Mesenchymal stem cell (in vitro differentiated cells and primary cell): Measurements from ENCODE around the gene SPDYE4.

ENCODE experiments used
- DNase-seq: peaks from one replicate; pipeline ENCODE4 v3.0.0-alpha.2; 2013
- H2AFZ ChIP-seq: one replicate; pipeline ENCODE4 v1.6.1; 2013; ENCODE audit warnings: low read depth, mild to moderate bottlenecking, control low read depth, inconsistent platforms, low read length, moderate library complexity
- H2AK5ac ChIP-seq: 2 replicates; pipeline ENCODE4 v1.6.1; 2013; ENCODE audit warnings: low read length, moderate library complexity, mild to moderate bottlenecking, inconsistent platforms; ENCODE audit not compliant: severe bottlenecking
- H2BK120ac ChIP-seq: one replicate; pipeline ENCODE4 v1.6.1; 2013; ENCODE audit warnings: low read depth, mild to moderate bottlenecking, inconsistent platforms, low read length, moderate library complexity
- H2BK12ac ChIP-seq, 2 experiments: one replicate each; pipeline ENCODE4 v1.6.1; 2013; ENCODE audit warnings: inconsistent platforms in 2 of 2, low read length in 2 of 2, mild to moderate bottlenecking in 2 of 2, moderate library complexity in 2 of 2, control low read depth in 1 of 2
- H2BK15ac ChIP-seq: one replicate; pipeline ENCODE4 v1.6.1; 2013; ENCODE audit warnings: mild to moderate bottlenecking, low read depth, inconsistent platforms; ENCODE audit not compliant: poor library complexity, severe bottlenecking
- H2BK5ac ChIP-seq: 2 replicates; pipeline ENCODE4 v1.6.1; 2013; ENCODE audit warnings: low read depth, mild to moderate bottlenecking, low read length, control low read depth, inconsistent platforms; ENCODE audit not compliant: poor library complexity, severe bottlenecking
- H3K14ac ChIP-seq, 2 experiments: one replicate each; pipeline ENCODE4 v1.6.1; 2013; ENCODE audit warnings: inconsistent platforms in 2 of 2, low read length in 2 of 2, control low read depth in 1 of 2, mild to moderate bottlenecking in 1 of 2, moderate library complexity in 1 of 2
- H3K18ac ChIP-seq, 2 experiments: one replicate each; pipeline ENCODE4 v1.6.1; 2013; ENCODE audit warnings: inconsistent platforms in 2 of 2, low read length in 2 of 2, control low read depth in 1 of 2, low read depth in 1 of 2, mild to moderate bottlenecking in 1 of 2
- H3K23ac ChIP-seq, 2 experiments: one replicate each; pipeline ENCODE4 v1.6.1; 2013; ENCODE audit warnings: inconsistent platforms in 2 of 2, low read length in 2 of 2, mild to moderate bottlenecking in 2 of 2, moderate library complexity in 2 of 2, control low read depth in 1 of 2
- H3K27ac ChIP-seq: 2 replicates; pipeline ENCODE4 v1.5.1; 2013; ENCODE audit warnings: mild to moderate bottlenecking, moderate library complexity, low read length, control low read depth, inconsistent platforms; ENCODE audit not compliant: poor library complexity, severe bottlenecking
- H3K27me3 ChIP-seq, 2 experiments: 2 replicates each; pipeline versions ENCODE4 v1.6.1 to v1.7.0; 2013; ENCODE audit warnings: low read length in 2 of 2, mild to moderate bottlenecking in 2 of 2, moderate library complexity in 2 of 2, control low read depth in 1 of 2, inconsistent platforms in 1 of 2; ENCODE audit not compliant: control insufficient read depth in 1 of 2, insufficient read depth in 1 of 2
- H3K36me3 ChIP-seq, 2 experiments: 2 replicates each; pipeline versions ENCODE4 v1.6.1 to v1.7.0; 2013; ENCODE audit warnings: low read length in 2 of 2, control low read depth in 1 of 2, inconsistent platforms in 1 of 2, low read depth in 1 of 2, mild to moderate bottlenecking in 1 of 2; ENCODE audit not compliant: insufficient read depth in 2 of 2, control insufficient read depth in 1 of 2
- H3K4ac ChIP-seq, 2 experiments: one replicate each; pipeline ENCODE4 v1.6.1; 2013; ENCODE audit warnings: inconsistent platforms in 2 of 2, low read length in 2 of 2, mild to moderate bottlenecking in 2 of 2, moderate library complexity in 2 of 2, control low read depth in 1 of 2, low read depth in 1 of 2
- H3K4me1 ChIP-seq: 2 replicates; pipeline ENCODE4 v1.6.1; 2013; ENCODE audit warnings: low read depth, low read length, control low read depth; ENCODE audit not compliant: control insufficient read depth, insufficient read depth
- H3K4me2 ChIP-seq: 2 replicates; pipeline ENCODE4 v1.6.1; 2013; ENCODE audit warnings: low read length, mild to moderate bottlenecking, inconsistent platforms; ENCODE audit not compliant: poor library complexity, severe bottlenecking
- H3K4me3 ChIP-seq, 2 experiments: 2 replicates each; pipeline versions ENCODE4 v1.5.1 to v1.7.0; 2013; ENCODE audit warnings: low read length in 2 of 2, mild to moderate bottlenecking in 2 of 2, control low read depth in 1 of 2, low read depth in 1 of 2; ENCODE audit not compliant: insufficient read depth in 1 of 2
- H3K79me1 ChIP-seq: replicated peaks from 2 replicates; pipeline ENCODE4 v1.6.1; 2013; ENCODE audit warnings: mild to moderate bottlenecking, control low read depth, low read length, inconsistent platforms; ENCODE audit not compliant: poor library complexity, severe bottlenecking
- H3K9ac ChIP-seq: 2 replicates; pipeline ENCODE4 v1.7.0; 2013; ENCODE audit warnings: mild to moderate bottlenecking, low read length, moderate library complexity
- H3K9me3 ChIP-seq: 2 replicates; pipeline ENCODE4 v1.7.0; 2013; ENCODE audit warnings: mild to moderate bottlenecking, low read length; ENCODE audit not compliant: control insufficient read depth
- H4K8ac ChIP-seq: one replicate; pipeline ENCODE4 v1.6.1; 2013; ENCODE audit warnings: inconsistent platforms, mild to moderate bottlenecking, low read length, moderate library complexity
- H4K91ac ChIP-seq: one replicate; pipeline ENCODE4 v1.6.1; 2013; ENCODE audit warnings: mild to moderate bottlenecking, low read length, inconsistent platforms
- WGBS: methylation state at CpG from one replicate; pipeline ENCODE4 v1.1.7; 2013; ENCODE audit warnings: mixed read lengths; 5-methylcytosine and 5-hydroxymethylcytosine counted together

The SPDYE4 gene

DNA sequence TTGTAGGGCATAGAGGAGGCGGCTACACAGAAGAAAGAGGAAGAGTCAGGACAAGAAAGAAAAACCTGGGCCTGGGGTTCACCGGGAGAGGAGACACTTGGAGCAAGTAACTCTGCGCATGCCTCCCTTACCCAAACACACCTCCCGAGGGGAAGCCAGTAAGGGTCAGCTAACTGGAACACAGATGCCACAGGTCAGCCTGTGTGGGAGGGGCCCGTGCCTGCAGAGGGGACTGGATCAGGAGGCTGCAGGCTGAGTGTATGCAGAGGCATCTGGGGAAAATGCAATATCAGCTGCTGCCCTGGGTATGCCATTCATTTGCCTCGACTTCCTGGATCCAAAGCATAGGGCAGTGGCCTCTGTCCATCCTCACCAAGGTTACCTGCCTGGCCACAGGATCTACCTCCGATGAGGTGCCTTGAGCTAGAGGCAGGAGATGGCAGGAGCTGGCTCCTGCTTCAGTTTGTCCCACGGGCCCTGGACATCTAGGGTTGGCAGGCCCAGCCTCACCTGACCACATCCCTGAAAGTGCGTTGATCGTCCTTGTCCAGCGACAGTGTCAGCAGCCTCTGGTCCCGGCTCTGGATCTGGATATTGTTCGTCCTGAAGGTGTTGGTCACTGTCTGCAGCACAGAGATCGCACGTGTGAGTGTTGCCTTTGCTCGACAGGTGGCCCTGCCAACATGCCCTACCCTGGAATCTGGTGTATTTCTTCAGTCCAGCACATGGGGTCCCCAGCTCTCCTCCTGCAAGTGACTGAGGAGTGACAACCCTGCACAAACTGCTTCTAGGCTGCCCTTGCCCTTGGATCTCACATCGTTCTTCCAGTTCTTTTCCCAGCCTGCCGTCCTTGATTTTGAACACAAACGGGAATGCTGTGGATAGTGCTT lies 45.4 kb upstream of the SPDYE4 start:
- H3K9me3 ChIP-seq, result no peaks in the 10 kb centered on the region
- H3K36me3 ChIP-seq, result no peaks in the 10 kb centered on the region
- 74% methylated on average over 17 of the region's 19 CpGs for WGBS
- H3K9ac ChIP-seq, result no peak overlapping the region
- no peak overlapping the region for H3K27ac ChIP-seq
- peaks cover 24% of the 10 kb centered on the region for H3K4me1 ChIP-seq
- H3K4me3 ChIP-seq, result no peak overlapping the region
- no peak overlapping the region for H3K14ac ChIP-seq
- no peak overlapping the region for H3K23ac ChIP-seq
- H4K8ac ChIP-seq, result no peak overlapping the region
- H2BK120ac ChIP-seq, result no peak overlapping the region
- no peak overlapping the region for H2BK12ac ChIP-seq
- H4K91ac ChIP-seq, result no peak overlapping the region
- H3K18ac ChIP-seq, result no peak overlapping the region
- DNase-seq, result no peak
- no peak overlapping the region for H3K4ac ChIP-seq
- H2BK15ac ChIP-seq, result no peak overlapping the region
- H2AK5ac ChIP-seq, result no peak overlapping the region
- no peak overlapping the region for H2AFZ ChIP-seq
- H3K4me2 ChIP-seq, result no peak overlapping the region
- H3K27me3 ChIP-seq, result peaks cover 2 to 59% of the 10 kb centered on the region in 2 experiments
- no peak overlapping the region for H2BK5ac ChIP-seq
- H3K79me1 ChIP-seq, result no peaks in the 10 kb centered on the region

DNA sequence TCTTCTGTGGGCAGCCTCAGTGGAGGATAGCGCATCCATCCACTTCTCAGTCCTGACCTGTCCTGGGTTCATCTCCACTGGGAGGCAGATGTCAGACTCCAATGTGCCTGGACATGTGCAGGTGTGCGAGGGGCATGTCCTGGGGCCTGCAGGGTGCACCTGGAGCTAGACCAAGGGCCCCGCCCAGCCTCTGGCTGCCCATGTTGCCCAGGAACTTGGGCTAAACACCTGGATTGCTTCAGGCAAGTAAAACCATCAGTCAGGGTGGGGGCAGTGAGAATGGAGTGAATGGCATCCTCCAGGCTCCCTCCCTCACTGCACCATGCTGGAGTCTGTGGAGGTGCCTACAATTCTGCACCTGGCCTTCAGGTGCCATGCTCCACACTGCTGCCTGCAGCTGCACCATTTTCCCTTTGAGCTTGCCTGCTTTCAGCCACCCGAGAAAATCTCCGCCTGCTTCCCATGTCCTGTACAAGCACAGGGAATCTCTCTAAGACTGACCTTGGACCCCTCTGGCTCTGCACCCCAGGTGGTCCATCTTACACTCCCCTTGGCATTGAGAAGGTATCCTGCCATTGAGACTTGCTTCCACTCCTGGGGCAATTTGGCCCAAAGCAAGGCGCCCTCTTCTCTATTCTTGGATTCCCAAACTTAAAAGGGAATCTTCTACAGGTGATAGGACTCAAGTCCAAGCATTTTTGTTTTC lies 42.9 kb upstream of the SPDYE4 start:
- no peak overlapping the region for H2BK15ac ChIP-seq
- no peak overlapping the region for H2AFZ ChIP-seq
- H3K4me2 ChIP-seq, result no peak overlapping the region
- H3K4me3 ChIP-seq, result no peak overlapping the region
- no peak overlapping the region for H4K8ac ChIP-seq
- no peak overlapping the region for H3K4ac ChIP-seq
- H3K18ac ChIP-seq, result no peak overlapping the region
- no peaks in the 10 kb centered on the region for H3K36me3 ChIP-seq
- H3K9me3 ChIP-seq, result no peaks in the 10 kb centered on the region
- no peak overlapping the region for H3K27ac ChIP-seq
- H3K27me3 ChIP-seq, result peaks cover 17 to 74% of the 10 kb centered on the region in 2 experiments
- no peak for DNase-seq
- no peak overlapping the region for H2BK12ac ChIP-seq
- no peak overlapping the region for H3K14ac ChIP-seq
- H2AK5ac ChIP-seq, result peak overlapping the region; percentile 19
- H3K23ac ChIP-seq, result no peak overlapping the region
- H4K91ac ChIP-seq, result no peak overlapping the region
- H3K4me1 ChIP-seq, result peaks cover 27% of the 10 kb centered on the region
- no peaks in the 10 kb centered on the region for H3K79me1 ChIP-seq
- no peak overlapping the region for H2BK120ac ChIP-seq
- no peak overlapping the region for H2BK5ac ChIP-seq
- 72% methylated on average over 5 of the region's 6 CpGs for WGBS
- no peak overlapping the region for H3K9ac ChIP-seq

DNA sequence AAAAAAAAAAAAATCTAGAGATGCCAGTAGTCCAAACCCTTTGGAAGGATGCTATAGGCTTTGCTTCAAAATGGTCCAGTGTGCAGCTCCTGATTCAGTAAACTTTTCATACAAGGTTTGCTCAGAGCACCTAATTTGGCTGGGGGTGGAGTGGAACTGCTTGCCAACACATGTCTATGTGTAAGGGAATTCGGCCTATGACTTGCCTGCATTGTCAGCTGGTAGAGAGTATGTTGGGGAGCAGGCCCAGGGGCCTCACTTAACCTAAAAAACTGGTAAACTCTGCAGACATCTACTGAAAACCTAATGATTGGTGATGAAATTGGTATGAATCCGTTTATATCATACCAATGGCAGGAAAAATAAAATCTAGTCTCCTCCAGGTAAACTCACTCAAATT lies 42.3 kb upstream of the SPDYE4 start:
- no peak overlapping the region for H3K27ac ChIP-seq

DNA sequence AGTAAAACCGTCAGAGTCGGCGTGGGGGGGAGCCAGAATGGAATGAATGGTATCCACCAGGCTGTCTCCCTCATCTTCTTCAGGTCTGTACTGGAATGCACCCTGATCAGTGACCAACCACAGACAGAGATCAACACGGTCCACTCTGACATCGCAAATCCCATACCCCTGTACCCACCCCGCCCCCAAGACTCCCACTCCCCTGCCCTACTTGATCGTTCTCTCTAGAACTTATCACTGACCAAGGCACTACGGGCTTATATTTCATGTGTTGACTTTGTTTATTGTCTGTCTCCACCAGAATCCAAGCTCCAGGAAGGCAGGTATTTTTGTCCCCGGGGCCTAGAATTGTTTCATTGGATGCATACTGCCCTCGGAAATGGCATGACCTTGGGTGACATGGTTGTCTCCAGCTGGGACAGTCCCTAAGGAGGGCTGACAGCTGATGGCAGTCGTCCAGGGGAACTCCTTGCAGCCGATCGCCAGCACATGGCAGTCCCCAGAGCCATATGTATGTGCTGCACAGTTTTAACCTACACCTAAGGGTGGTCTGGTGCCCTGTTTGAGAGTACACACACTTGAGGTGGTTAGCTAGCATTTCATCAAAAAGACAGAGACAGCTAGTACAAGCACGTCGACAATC lies 41.3 kb upstream of the SPDYE4 start:
- H4K91ac ChIP-seq, result no peak overlapping the region
- no peak for DNase-seq
- no peak overlapping the region for H2BK120ac ChIP-seq
- no peak overlapping the region for H3K14ac ChIP-seq
- no peak overlapping the region for H2BK5ac ChIP-seq
- no peak overlapping the region for H4K8ac ChIP-seq
- no peaks in the 10 kb centered on the region for H3K79me1 ChIP-seq
- H3K18ac ChIP-seq, result no peak overlapping the region
- no peak overlapping the region for H3K4me3 ChIP-seq
- no peak overlapping the region for H3K4me2 ChIP-seq
- peaks cover 17 to 71% of the 10 kb centered on the region in 2 experiments for H3K27me3 ChIP-seq
- H3K4ac ChIP-seq, result no peak overlapping the region
- no peak overlapping the region for H3K27ac ChIP-seq
- H3K9ac ChIP-seq, result no peak overlapping the region
- H3K9me3 ChIP-seq, result no peaks in the 10 kb centered on the region
- H2AFZ ChIP-seq, result no peak overlapping the region
- H2BK15ac ChIP-seq, result no peak overlapping the region
- no peaks in the 10 kb centered on the region for H3K36me3 ChIP-seq
- no peak overlapping the region for H3K23ac ChIP-seq
- H2AK5ac ChIP-seq, result peak overlapping the region; percentile 3
- H3K4me1 ChIP-seq, result peaks cover 23% of the 10 kb centered on the region
- WGBS, result 56% methylated on average over 13 of the region's 15 CpGs
- H2BK12ac ChIP-seq, result no peak overlapping the region

More for the DNA sequence above, 42.3 kb upstream of the SPDYE4 start:
- no peak overlapping the region for H2BK120ac ChIP-seq
- H3K14ac ChIP-seq, result no peak overlapping the region
- H4K8ac ChIP-seq, result no peak overlapping the region
- H2BK12ac ChIP-seq, result no peak overlapping the region
- peaks cover 25% of the 10 kb centered on the region for H3K4me1 ChIP-seq
- H2BK15ac ChIP-seq, result no peak overlapping the region
- peaks cover 17 to 77% of the 10 kb centered on the region in 2 experiments for H3K27me3 ChIP-seq
- WGBS, result 42% methylated on average over 2 of the region's 2 CpGs
- H2BK5ac ChIP-seq, result no peak overlapping the region
- no peak overlapping the region for H2AK5ac ChIP-seq
- no peak overlapping the region for H4K91ac ChIP-seq
- no peak overlapping the region for H2AFZ ChIP-seq
- H3K79me1 ChIP-seq, result no peaks in the 10 kb centered on the region
- no peaks in the 10 kb centered on the region for H3K36me3 ChIP-seq
- H3K4me2 ChIP-seq, result no peak overlapping the region
- no peak overlapping the region for H3K4me3 ChIP-seq
- no peak overlapping the region for H3K4ac ChIP-seq
- no peak for DNase-seq
- H3K18ac ChIP-seq, result no peak overlapping the region
- no peak overlapping the region for H3K9ac ChIP-seq
- H3K23ac ChIP-seq, result no peak overlapping the region
- no peaks in the 10 kb centered on the region for H3K9me3 ChIP-seq
